Thyroid gland (tissue), 4 donors: ENCODE data around the gene SLC16A2. TPM values are rescaled to one million over a fixed set of nuclear protein-coding genes. Genes with fewer than 3 reads are reported as not detected.

Source experiments
- DNase-seq, 2 donors: peaks; one replicate each; pipeline ENCODE4 v3.0.0-alpha.2; 2019
- H3K27ac ChIP-seq, 3 donors: fragments of 200-600 bp; sonication (generic); 1 replicate in 2 of 3; 2 replicates in 1 of 3; pipeline ENCODE4 v1.5.1; 2016 to 2019; ENCODE audit warnings: mild to moderate bottlenecking in 1 of 3, moderate library complexity in 1 of 3
- H3K27me3 ChIP-seq: fragments of 200-600 bp; sonication (generic); one replicate; pipeline ENCODE4 v1.5.1; 2019
- H3K36me3 ChIP-seq, 2 donors: fragments of 200-600 bp; sonication (generic); one replicate each; pipeline ENCODE4 v1.5.1; 2016 to 2019
- H3K4me1 ChIP-seq, 2 donors: fragments of 200-600 bp; sonication (generic); one replicate each; pipeline ENCODE4 v1.5.1; 2017 to 2019
- H3K4me3 ChIP-seq, 3 donors: fragments of 200-600 bp; sonication (generic); replicated peaks in 1 of 3; 1 replicate in 2 of 3; 2 replicates in 1 of 3; pipeline ENCODE4 v1.5.1; 2016; ENCODE audit warnings: mild to moderate bottlenecking in 1 of 3
- H3K9me3 ChIP-seq: fragments of 200-600 bp; sonication (generic); one replicate; pipeline ENCODE4 v1.5.1; 2017
- CTCF ChIP-seq, 6 experiments: fragments of 200-600 bp in 3 of 6; fragments of 450-650 bp in 3 of 6; sonication (generic) in 3 of 6; IDR thresholded peaks; one replicate each; pipeline ENCODE4 v1.5.1; 2016 to 2019; ENCODE audit warnings: antibody characterized with exemption in 6 of 6, mild to moderate bottlenecking in 2 of 6, inconsistent platforms in 1 of 6, moderate library complexity in 1 of 6
- POLR2A ChIP-seq, 2 donors: fragments of 450-650 bp; IDR thresholded peaks; one replicate each; pipeline ENCODE4 v1.6.1; 2017; ENCODE audit warnings: antibody characterized with exemption in 2 of 2, mild to moderate bottlenecking in 2 of 2, moderate library complexity in 1 of 2
- WGBS, 2 donors: methylation state at CpG; one replicate each; pipeline ENCODE4 v1.1.5; 2017; 5-methylcytosine and 5-hydroxymethylcytosine counted together
- intact Hi-C: fragments of 100-400 bp; cut with DNase I; formaldehyde crosslinking; loops from one replicate; pipeline ENCODE4 v1.15.1; 2023
- total RNA-seq, 4 donors: library from RNA; depleted of rRNA; stranded (reverse); fragments of >200 nt; gene quantifications; one replicate each; pipeline ENCODE4 v1.2.3, GENCODE V29; 2016

The SLC16A2 gene
- total RNA-seq, 4 donors from 2014 or later = 10.1 to 24.0 (median 20.1) TPM

- intact Hi-C loops = loop anchor here (10.0 kb wide), 1 partner anchor 114 kb away; no protein-coding TSS in a partner anchor
- H3K36me3 ChIP-seq = no peaks in the 10 kb centered on the region
- DNase-seq = peak; percentile 81 to 83
- H3K27me3 ChIP-seq = no peaks in the 10 kb centered on the region
- peaks cover 0 to 10% of the 10 kb centered on the region in 2 donors for H3K4me1 ChIP-seq
- peak overlapping the region; percentile 76 to 93 (median 82) for H3K27ac ChIP-seq
- H3K4me3 ChIP-seq = peak overlapping the region; percentile 4 to 37 (median 10)
- H3K9me3 ChIP-seq = no peaks in the 10 kb centered on the region
- 0% methylated on average over 2 to 3 of the region's 54 CpGs for WGBS, 2 donors
- TF ChIP-seq CTCF (IDR thresholded peaks at IDR 0.05) (no peak), POLR2A (IDR thresholded peaks at IDR 0.05) (peak in 1 of 2 donors; percentile 59)
These were observed 877 bp upstream of the SLC16A2 start for GRCh38 chrX:74420196-74421035.

- Histone ChIP-seq H3K27ac (peak overlapping the region; percentile 41 to 76 (median 58)), H3K9me3 (no peaks in the 10 kb centered on the region)
- WGBS, 2 donors = 0% methylated on average over 2 to 3 of the region's 46 CpGs
These were observed 553 bp downstream of the SLC16A2 start for GRCh38 chrX:74421740-74422352.

GRCh38 chrX:74422576-74423288 is 1.4 kb downstream of the SLC16A2 start:
- Histone ChIP-seq H3K27me3 (no peaks in the 10 kb centered on the region), H3K36me3 (no peaks in the 10 kb centered on the region), H3K4me3 (peak overlapping the region in 1 of 3 donors; percentile 37), H3K27ac (peak overlapping the region; percentile 6 to 66 (median 58)), H3K4me1 (peaks cover 0 to 10% of the 10 kb centered on the region in 2 donors), H3K9me3 (no peaks in the 10 kb centered on the region)
- intact Hi-C loops = loop anchor here (10.0 kb wide), 1 partner anchor 112 kb away; no protein-coding TSS in a partner anchor
- peak; percentile 54 to 60 for DNase-seq
- peak in 1 of 2 donors; percentile 46 for TF ChIP-seq POLR2A (IDR thresholded peaks at IDR 0.05)
- no peak for TF ChIP-seq CTCF (IDR thresholded peaks at IDR 0.05)
- WGBS, 2 donors = 8 to 38% methylated on average over 2 to 13 of the region's 44 CpGs

More at GRCh38 chrX:74421740-74422352, 553 bp downstream of the SLC16A2 start:
- intact Hi-C loops = loop anchor here (10.0 kb wide), 1 partner anchor 113 kb away; no protein-coding TSS in a partner anchor
- DNase-seq = peak in 1 of 2 donors; percentile 6
- peak overlapping the region; percentile 5 to 37 (median 15) for H3K4me3 ChIP-seq
- TF ChIP-seq POLR2A (IDR thresholded peaks at IDR 0.05) (no peak), CTCF (IDR thresholded peaks at IDR 0.05) (no peak)
- peaks cover 0 to 10% of the 10 kb centered on the region in 2 donors for H3K4me1 ChIP-seq
- no peaks in the 10 kb centered on the region for H3K27me3 ChIP-seq
- H3K36me3 ChIP-seq = no peaks in the 10 kb centered on the region

- Histone ChIP-seq H3K36me3 (no peaks in the 10 kb centered on the region), H3K9me3 (no peaks in the 10 kb centered on the region), H3K27ac (peak overlapping the region in 2 of 3 donors; percentile 58 to 66), H3K27me3 (no peaks in the 10 kb centered on the region), H3K4me3 (no peak overlapping the region), H3K4me1 (peaks cover 0 to 10% of the 10 kb centered on the region in 2 donors)
- DNase-seq = peak in 1 of 2 donors; percentile 12
- no peak for TF ChIP-seq CTCF (IDR thresholded peaks at IDR 0.05)
- TF ChIP-seq POLR2A (IDR thresholded peaks at IDR 0.05) = no peak
- intact Hi-C loops = loop anchor here (10.0 kb wide), 1 partner anchor 111 kb away; no protein-coding TSS in a partner anchor
- WGBS, 2 donors = 66 to 80% methylated on average over 2 to 5 of the region's 6 CpGs
These were observed 2.2 kb downstream of the SLC16A2 start for GRCh38 chrX:74423289-74423998.
